ENCODE data around the gene FBXL17.

FBXL17 gene

DNA sequence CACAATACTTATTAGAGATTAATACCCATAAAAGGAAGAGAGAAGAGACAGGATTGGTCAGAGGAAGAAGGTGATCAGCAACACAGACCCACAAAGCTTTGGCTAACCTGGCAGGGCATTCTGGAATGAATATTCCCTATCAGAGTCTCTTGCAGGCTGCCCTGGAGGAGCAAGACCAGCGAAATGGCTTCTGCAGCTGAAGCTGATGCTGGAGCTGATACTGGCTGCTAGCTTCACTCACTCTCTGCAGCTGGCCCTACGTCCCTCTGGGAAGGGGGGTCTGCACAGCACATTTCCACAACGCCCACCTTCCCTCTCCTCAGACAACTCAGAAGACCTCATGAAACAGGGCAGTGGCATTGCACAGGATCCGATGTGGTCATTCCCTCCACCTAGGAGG is 541.3 kb downstream of the FBXL17 start:
- FAIRE-seq = no peak
- TF ChIP-seq, protein P1, sequence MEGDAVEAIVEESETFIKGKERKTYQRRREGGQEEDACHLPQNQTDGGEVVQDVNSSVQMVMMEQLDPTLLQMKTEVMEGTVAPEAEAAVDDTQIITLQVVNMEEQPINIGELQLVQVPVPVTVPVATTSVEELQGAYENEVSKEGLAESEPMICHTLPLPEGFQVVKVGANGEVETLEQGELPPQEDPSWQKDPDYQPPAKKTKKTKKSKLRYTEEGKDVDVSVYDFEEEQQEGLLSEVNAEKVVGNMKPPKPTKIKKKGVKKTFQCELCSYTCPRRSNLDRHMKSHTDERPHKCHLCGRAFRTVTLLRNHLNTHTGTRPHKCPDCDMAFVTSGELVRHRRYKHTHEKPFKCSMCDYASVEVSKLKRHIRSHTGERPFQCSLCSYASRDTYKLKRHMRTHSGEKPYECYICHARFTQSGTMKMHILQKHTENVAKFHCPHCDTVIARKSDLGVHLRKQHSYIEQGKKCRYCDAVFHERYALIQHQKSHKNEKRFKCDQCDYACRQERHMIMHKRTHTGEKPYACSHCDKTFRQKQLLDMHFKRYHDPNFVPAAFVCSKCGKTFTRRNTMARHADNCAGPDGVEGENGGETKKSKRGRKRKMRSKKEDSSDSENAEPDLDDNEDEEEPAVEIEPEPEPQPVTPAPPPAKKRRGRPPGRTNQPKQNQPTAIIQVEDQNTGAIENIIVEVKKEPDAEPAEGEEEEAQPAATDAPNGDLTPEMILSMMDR (IDR thresholded peaks at IDR 0.05; ENCODE audit: insufficient read depth, missing control alignments) = no peak

DNA sequence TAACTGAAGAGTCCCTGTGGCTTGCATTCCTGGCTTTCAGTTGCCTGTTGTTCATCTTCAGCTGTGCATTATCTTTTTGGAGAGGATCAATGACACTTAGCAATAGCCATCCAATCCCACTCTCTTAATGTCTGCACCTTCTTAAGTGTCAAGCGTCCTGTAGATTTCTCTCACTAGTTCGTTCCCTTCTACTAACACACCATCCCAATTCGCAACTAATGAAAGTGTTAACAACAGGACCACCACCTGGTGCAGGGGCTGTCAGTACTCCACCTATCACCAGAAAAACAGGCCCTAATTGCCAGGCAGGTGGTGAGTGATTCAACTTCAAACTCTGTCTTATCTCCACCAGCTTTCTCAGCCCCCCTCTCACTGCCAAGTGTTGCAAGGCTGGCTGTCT is 541.7 kb downstream of the FBXL17 start:
- TF ChIP-seq, protein P1 (IDR thresholded peaks at IDR 0.05; ENCODE audit: insufficient read depth, missing control alignments) = no peak
- FAIRE-seq (peak; percentile 55), DNase-seq (ENCODE audit: insufficient read length, low spot score) (no peak)

More for the DNA sequence above, 541.3 kb downstream of the FBXL17 start:
- DNase-seq (ENCODE audit: insufficient read length, low spot score) = no peak

DNA sequence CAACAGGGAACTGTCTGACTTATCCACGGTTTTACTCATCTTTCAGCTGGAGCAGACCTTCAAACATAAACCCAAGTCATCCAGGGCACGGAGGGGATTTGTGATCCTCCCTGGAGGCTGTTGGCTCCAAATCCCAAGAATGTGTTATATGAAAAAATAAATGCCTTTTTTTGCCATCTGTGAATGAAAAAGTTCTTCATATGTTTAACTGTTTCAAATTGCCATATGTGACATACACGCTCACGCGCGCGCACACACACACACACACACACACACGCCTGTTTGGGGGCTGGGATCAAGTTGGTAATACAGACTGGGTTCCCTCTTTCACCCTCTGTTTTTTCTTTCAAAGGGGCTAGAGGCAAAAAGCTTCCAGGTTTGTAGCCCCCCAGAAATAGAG is 546.8 kb downstream of the FBXL17 start:
- DNase-seq (ENCODE audit: insufficient read length, low spot score) (no peak), FAIRE-seq (no peak)
- TF ChIP-seq, protein P1 (IDR thresholded peaks at IDR 0.05; ENCODE audit: insufficient read depth, missing control alignments) = no peak

DNA sequence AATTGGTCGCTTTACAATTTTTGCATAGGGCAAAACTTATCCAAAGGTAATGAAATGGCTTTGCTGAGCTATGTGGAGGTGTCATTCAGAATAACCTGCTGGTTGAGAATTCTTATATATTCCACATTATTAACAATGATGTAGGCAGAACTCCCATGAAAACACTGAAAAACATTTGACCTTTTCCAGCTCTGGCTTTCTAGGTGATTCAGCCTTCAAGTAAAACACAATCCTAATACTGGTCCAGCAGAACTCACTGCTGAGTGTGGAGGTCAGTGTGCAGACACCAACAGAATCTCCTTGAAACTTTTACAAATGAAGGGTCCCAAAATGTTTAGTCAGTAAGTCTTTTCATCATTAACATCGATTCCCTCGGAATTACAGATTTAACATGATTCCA is 549.2 kb downstream of the FBXL17 start:
- DNase-seq (ENCODE audit: insufficient read length, low spot score) (no peak), FAIRE-seq (no peak)
- TF ChIP-seq, protein P1 (IDR thresholded peaks at IDR 0.05; ENCODE audit: insufficient read depth, missing control alignments) = no peak

DNA sequence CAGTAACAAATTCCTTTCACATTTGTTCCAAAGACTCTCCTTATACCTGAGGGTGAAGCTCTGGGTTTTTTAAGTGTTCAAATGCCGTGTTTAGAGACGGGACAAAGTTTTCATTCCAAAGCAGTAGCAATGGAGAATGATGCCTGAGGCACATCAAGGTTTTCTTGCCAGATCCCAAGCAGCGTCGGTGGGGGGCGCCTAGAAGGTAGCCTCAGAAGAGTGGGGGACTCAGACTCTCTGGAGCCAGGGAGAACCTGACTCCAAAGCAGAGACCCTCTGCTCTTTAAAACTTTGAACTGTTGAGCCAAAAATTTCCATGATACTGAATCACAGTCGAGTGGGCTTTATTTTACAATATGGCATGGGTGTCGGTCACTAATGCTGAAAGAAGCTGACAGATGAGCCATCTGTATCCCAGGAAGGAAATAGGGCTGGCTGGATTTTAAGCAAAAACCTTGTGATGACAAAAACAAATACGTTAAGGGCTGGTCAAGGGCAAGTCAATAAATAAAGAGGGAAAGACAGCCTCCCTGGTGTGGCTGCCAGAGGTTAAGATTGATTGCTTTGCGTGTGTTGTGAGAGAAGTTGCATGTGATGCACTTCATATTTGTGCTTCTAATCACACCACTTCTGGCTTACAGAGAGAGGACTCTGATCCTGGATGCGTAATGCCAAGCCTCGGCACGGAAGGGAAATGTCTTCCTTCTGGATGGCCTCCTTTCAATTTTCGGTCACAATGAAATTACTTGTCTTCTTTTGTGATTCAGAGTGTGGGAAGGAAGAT is 550.1 kb downstream of the FBXL17 start:
- DNase-seq (ENCODE audit: insufficient read length, low spot score) (no peak), FAIRE-seq (no peak)
- TF ChIP-seq, protein P1 (IDR thresholded peaks at IDR 0.05; ENCODE audit: insufficient read depth, missing control alignments) = no peak

DNA sequence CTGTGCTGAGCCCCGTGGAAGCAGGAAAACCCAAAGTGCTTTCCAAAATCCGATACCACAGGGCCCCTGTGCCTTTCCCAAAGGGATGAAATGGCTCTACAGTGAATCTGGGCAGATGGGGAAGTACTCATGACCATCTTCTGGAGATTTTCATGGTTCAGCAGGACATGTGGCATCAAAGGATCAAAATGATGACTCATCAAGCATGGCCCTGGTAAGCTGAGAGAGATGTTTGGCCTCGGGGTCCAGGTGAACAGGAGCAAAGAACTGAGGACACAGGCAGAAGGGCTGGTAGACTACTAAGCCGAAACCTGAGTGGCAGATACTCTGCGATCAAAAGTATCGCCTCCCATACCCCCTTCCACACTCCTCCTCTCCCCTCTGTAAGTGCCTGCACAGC is 551.1 kb downstream of the FBXL17 start:
- DNase-seq (ENCODE audit: insufficient read length, low spot score) (no peak), FAIRE-seq (no peak)
- TF ChIP-seq, protein P1 (IDR thresholded peaks at IDR 0.05; ENCODE audit: insufficient read depth, missing control alignments) = no peak

DNA sequence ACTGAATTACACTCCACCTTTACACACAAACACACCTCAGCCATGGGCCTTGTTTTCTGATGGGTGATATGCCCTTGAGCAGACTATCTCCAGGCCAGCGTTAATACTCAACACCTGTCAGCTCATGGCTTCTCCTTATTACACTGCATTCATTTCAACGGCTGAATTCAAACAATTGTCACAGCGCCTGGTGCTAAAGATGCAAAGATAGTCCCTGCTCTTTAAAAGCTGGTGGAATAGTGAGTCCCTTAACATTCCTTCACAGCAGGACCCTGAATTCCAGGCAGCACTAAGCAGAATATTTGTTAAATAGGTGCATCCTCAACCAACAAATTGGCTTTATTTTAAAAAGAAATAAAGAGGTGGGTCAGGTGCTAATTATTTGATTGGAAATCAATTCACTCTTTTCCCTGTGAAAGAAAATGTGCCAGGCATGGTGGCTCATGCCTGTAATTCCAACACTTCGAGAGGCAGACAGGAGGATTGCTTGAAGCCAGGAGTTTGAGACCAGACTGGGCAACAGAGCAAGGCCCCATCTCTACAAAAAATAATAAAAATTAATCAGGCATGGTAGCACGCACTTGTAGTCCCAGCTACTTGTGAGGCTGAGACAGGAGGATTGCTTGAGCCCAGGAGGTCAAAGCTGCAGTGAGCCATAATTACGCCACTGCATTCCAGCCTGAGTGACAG is 555.4 kb downstream of the FBXL17 start:
- TF ChIP-seq, protein P1 (IDR thresholded peaks at IDR 0.05; ENCODE audit: insufficient read depth, missing control alignments) = no peak
- FAIRE-seq (no peak), DNase-seq (ENCODE audit: insufficient read length, low spot score) (no peak)

All from D721Med (cell line).